ENCODE data around the gene CLIC6.
"Not testable (repeated sequence)": the region's sequence is repeated elsewhere in the genome, so short reads cannot be mapped to it uniquely, and the experiment has no call there.

Gene CLIC6

DNA sequence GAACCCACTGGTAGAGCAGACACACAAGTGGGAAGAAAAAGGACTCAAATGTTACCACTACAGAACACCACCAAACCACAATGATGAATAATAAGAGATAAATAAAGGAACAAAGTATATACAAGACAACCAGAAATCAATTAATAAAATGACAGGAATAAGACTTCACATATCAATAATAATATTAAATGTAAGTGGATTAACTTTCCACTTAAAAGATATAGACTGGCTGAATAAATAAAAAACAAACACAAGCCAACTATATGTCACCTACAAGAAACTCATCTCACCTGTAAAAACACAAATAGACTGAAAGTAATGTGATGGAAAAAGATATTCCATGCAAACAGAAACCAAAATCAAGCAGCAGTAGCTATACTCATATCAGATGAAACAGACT lies 6.9 kb upstream of the CLIC6 start:
- no peak for DNase-seq

DNA sequence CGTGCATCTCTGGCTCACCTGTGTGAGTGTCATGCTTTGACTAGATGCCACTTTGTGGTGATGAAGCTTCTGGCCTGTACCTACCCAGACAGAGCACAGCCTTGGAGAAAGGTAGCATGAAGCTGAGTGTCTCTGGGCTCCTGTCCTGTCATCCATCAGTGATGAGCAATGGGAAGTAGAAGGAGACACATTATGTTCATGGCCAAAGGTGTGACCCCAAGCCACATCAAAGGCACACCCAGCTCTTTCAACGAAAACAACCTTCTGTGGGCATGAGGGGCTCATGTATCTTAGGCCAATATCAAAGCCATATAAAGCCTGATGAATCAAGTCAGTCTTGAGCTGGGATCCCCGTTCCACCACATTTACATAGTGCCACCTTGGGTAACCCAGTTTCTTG lies 1.0 kb upstream of the CLIC6 start:
- DNase-seq: no peak

DNA sequence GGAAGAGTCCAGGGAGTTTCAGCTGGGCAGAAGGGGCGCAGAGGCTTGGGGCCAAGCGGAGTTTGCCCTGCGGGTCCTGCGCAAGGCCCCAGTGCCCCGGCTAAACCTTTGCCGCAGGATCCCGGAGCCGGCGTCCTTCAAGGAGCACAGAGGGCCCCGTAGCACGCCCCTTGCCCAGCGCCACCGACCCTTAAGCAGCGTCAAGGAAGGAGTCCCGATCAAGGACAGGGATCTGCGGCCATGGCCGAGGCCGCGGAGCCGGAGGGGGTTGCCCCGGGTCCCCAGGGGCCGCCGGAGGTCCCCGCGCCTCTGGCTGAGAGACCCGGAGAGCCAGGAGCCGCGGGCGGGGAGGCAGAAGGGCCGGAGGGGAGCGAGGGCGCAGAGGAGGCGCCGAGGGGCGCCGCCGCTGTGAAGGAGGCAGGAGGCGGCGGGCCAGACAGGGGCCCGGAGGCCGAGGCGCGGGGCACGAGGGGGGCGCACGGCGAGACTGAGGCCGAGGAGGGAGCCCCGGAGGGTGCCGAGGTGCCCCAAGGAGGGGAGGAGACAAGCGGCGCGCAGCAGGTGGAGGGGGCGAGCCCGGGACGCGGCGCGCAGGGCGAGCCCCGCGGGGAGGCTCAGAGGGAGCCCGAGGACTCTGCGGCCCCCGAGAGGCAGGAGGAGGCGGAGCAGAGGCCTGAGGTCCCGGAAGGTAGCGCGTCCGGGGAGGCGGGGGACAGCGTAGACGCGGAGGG lies 520 bp downstream of the CLIC6 start:
- DNase-seq: no peak

DNA sequence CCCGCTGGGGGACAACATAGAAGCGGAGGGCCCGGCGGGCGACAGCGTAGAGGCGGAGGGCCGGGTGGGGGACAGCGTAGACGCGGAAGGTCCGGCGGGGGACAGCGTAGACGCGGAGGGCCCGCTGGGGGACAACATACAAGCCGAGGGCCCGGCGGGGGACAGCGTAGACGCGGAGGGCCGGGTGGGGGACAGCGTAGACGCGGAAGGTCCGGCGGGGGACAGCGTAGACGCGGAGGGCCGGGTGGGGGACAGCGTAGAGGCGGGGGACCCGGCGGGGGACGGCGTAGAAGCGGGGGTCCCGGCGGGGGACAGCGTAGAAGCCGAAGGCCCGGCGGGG lies 1.1 kb downstream of the CLIC6 start:
- DNase-seq: not testable (repeated sequence)

DNA sequence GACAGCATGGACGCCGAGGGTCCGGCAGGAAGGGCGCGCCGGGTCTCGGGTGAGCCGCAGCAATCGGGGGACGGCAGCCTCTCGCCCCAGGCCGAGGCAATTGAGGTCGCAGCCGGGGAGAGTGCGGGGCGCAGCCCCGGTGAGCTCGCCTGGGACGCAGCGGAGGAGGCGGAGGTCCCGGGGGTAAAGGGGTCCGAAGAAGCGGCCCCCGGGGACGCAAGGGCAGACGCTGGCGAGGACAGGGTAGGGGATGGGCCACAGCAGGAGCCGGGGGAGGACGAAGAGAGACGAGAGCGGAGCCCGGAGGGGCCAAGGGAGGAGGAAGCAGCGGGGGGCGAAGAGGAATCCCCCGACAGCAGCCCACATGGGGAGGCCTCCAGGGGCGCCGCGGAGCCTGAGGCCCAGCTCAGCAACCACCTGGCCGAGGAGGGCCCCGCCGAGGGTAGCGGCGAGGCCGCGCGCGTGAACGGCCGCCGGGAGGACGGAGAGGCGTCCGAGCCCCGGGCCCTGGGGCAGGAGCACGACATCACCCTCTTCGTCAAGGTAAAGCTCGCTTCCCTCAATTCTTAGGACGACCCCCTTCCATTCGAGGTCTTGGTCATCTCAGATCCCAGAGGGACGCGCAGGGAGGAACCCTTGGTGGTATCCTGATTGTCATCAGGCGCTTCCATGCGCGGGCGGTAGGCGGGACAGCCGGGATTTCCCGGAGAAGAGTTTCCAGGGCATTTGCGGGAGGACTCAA lies 1.6 kb downstream of the CLIC6 start:
- no peak for DNase-seq

DNA sequence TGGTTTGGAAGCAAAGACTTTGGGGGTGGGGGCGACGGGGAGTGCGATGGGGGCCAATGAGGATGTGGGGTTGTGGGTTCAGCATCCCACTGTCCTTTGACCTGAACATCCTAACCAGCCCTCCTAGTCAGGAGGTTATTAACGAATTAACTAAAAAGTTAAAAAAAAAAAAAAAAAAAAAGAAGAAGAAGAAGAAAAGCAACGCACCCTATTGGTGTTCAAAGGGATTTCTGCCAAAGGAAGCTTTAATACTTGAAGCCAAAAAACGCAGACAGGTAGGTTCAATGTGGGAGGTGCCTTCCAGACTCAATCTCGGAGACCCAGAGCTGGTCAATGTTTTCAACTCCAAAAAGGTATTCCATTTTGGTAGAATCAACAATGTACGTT lies 2.2 kb downstream of the CLIC6 start:
- DNase-seq: no peak

DNA sequence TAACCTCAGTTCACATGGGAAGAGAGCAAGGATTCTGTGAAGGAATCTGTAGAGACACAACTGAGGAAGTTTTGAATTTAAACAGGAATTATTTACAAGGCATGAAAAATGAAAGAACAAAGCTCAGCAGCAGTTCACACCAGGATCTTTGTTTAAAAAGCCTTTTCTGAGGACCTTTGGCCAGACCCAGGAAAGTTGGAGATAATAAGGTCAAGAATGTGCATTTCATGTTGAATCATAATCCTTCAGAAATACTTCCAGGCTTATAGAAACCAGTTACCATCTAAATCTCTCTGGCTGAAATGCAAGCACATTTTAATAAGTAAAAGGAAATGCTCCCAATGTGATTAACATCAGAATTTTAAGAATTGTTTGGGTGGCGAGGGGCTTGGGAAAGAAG lies 2.7 kb downstream of the CLIC6 start:
- DNase-seq: no peak

DNA sequence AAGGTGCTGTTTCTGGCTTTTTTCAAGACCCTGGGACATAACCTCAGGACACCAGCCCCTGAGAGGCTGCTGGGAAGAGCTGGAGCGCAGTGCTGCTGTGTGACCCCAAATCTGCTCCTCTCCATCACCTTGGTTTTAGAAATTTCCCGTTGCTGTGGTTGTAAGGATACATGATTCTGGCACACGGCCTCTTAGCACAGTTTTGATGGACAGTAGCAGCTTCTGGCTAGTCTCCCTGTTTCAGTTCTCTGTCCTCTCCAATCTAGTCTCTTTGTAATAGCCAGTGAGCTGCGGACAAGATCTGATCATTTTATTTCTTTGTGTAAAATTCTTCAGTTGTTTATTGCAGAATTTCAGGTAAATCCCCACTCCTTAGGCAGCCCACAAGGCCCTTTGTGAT lies 3.1 kb downstream of the CLIC6 start:
- no peak for DNase-seq

DNA sequence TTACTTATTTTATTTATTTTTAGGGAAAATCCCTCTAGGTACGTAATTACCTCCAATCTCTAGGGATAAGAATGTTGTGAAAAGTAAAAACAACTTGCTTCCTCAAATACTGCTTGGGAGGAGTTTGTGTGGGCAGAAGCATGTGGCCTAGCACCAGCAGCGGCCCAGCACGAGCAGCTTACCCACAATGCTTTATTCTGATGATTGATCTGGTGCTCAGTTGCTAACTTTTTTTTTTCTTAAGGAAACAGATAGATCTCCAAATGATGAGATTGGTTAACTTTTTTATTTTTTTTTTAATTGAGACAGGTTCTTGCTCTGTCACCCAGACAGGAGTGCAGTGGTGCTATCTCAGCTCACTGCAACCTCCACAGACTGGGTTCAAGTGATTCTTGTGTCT lies 4.2 kb downstream of the CLIC6 start:
- DNase-seq: no peak

DNA sequence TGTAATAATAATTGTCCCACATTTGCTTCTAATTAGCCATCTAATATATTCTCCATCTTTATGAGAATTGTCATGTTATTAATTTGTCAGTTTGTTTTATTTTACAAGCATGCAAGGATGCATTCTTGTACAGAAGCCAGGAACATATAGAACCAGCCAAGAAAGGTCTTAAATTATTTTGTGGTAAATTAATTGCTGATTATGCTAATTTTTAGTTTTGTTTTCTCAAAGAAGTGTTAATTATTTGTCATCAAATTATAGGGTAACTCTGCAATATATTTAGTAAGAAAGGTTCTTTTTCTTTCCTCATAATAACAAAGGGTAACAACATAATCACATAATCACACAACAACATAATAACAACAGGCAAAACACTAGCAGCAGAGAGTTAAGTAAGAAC lies 5.7 kb downstream of the CLIC6 start:
- DNase-seq: no peak

DNA sequence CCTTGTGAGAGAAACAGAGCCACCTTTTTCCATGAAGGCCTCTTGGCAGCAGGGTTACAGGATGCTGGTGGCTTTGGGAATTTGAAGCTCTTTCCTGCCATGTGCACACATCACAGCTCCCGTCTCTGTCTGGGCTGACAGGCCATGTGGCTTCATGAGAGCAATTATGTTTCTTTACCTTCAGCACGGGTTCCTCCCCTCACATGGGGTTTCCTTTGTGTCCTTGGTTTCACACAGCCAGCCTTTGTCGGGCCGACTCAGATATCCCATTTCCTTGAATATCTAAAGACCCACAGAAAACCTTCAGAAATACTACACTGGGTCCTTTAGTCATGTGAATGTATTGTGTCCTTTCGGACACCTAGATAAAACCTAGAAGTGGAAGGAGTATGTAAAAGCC lies 7.1 kb downstream of the CLIC6 start:
- no peak for DNase-seq

DNA sequence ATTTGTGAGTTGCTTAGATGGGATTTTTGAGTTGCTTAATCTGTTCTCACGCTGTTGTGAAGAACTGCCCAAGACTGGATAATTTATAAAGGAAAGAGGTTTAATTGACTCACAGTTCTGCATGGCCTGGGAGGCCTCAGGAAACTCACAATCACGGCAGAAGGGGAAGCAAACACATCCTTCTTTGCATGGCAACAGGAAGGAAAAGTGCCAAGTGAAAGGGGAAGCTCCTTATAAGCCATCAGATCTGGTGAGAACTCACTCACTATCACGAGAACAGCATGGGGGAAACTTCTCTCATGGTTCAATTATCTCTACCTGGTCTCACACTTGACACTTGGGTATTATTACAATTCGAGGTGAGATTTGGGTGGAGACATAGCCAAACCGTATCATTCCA lies 10.3 kb downstream of the CLIC6 start:
- no peak for DNase-seq

DNA sequence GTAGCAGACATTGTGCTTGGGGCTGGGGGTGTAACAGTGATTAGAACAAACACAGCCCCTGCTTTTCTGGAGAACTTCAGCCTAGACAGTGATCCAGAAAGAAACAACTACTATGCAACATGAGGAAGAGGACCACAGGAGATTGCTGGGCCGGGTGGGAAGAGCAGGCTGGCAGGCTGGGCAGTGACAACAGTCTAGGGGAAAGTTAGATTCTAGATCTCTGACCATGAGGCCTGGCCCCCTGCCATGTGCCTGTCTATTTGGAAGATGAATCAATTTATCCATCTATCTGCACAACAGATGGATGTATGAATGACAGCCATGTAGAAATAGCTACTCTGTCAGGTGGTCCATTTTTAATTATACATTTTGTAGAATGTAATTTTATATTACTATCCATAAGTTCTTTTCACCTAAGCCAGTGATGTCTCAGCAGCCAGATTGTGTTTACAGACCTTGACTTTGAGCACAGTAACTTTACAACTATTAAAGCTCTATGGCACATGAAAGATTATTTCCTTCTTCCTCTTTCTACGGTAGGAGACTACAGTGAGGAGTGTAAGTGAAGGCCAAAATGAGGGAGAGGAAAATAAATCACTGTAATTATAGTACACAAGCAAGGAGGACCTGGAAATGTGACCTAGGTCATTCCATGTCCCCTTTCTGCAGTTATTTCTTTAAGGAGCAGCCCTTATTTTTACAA lies 15.5 kb downstream of the CLIC6 start:
- DNase-seq: no peak

DNA sequence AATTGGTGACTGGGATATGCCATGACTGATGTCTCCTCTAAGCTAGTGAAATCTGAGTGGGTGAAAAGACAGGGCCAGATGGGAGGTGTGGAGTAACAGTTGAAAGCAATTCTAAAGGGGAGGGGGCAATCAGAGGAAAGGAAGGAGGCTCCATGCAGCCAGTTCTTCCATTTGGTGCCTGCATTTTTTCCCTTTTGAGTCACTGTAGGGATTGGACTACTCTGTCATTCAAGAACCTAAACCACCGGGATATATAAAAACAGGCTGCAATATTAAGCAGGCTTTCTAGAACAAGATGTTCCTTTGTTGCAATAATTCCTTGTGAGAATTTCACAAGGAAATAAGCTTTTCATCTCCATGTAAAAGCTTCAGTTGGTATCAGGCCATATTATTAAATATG lies 18.3 kb downstream of the CLIC6 start:
- DNase-seq: no peak

DNA sequence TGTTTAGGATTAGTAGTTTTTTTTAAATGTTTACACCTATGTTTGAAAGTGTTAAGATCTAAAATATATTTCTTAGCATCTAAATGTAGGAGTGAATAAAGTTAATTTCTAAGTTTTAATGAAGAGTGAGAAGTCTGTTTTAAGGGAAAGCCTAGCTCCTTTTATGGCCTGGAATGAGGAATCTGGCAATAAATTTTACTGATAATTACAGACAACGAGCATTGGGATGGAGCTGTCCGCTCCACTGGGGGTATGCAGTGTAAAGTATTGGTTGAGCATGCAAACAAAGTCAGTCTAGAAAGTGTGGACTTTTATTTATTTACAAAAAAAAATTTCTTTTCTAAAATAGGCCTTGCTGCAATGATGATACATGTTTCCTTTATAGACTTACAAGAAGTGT lies 19.0 kb downstream of the CLIC6 start:
- no peak for DNase-seq

DNA sequence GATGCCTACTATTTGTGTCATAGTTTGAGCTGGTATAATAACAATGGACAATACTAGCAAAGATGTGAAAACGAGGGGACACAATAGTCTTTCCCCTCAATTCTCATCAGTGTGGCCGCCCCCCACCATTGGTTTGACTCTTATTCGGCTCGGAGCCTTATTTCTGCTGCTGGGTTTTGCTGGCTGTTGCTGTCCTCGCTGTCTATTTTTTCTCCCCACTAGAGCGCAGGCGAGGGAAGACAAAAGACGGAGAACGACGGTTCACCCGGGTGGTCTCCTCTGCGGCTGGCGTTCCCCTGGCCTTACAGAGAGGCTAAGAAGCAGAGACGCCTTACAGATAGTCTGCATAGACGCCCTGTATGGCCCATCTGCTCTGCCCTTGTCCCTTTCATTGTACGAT lies 19.4 kb downstream of the CLIC6 start:
- DNase-seq: no peak

DNA sequence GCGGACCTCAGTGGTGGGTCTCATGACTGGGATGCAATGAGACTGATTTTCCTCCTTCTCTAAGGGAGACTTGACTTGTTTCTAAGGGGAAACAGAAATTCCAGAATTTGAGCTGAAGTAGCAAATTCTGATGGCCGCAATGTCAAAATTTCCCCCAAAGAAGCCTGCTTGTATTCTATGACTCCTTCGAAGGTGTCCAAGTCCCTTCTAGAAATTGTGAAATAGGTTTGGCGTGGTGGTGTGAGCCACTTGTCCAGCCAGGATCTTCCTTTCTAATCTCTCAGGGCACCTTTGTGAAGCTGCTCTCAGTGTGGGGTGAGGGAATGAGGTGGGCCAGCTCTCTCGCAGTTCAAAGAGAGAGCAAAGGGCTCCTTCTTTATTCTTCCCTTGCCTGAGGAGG lies 19.9 kb downstream of the CLIC6 start:
- no peak for DNase-seq

DNA sequence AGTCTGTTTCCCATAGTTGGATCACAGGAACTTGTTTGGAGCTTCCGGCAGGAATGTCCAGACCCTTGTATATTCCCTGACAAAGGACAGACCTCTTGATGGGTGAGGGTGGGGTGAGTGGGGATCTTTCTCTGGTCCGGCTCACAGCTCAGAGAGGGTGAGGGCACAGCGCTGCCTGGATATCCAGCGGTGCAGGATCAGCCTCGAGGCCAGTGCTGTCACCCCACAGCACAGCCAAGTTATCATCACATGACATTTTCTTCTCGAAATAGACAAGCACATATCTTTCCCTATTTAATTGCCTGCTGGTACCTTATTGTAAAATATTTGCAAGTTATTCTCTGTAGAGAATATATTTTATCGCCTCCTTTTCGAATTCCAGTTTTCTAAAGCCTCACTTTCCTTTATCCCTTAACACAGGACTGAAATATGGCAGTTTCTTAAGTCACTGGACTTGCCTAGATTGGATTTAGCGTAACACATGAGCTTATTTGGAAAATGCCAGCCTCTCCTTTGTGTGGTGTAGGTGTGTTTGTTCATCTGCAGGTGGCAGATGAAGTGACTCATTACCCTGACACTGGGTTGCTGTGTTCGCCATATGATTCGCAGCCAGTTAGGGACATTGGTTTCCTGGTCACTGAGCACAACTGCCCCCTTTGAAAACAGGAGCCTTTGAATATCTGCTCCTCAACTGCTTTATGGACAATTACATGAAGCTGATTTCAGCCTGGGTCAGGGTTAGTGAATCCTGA lies 21.4 kb downstream of the CLIC6 start:
- DNase-seq: no peak

DNA sequence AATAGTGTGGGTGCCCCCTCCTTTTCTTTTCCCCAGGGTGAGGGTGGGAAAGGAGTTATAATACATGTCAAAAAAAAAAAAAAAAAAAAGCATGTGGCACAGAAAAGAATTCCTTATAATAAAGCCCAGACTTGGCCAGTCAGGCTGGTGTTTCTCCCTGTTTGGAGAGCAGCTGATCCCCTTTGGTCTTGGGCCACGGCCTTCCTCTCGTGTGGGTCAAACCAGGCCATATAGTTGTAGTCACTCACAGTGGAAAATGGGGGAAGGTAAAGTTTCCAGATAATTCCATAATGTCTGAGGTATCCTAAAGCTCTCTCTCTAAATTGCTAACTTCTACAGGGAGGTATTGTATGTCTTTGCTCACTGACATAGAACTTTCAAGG lies 22.0 kb downstream of the CLIC6 start:
- no peak for DNase-seq

DNA sequence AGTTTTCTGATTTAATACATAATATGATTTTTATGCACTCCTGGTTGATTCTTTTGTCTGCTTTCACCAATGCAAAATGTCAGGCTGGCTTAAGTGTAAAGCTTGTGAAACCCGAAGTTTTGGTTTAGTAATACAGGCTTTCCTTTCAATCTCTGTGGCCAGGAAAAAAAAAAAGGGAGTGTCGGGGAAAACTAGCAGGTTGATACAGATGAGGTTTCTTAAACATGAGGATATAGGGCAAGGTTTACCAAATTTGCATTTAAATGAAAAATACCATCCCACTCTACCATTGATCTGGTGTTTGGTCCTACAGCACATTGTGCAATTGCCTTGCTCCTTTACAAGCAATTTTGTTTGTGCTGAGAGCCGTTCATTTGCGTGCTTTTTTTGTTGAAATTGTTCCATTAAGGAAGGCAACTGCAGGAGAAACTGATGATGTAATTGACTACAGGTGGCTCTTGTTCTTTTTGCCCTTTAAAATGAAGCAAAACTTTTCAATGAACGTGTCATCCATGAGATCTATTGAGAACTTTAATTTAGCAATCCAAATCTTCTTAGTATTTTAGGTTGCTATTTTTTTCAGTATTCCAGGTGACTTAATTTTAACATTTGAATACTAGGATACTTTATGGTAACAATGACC lies 22.7 kb downstream of the CLIC6 start:
- no peak for DNase-seq

DNA sequence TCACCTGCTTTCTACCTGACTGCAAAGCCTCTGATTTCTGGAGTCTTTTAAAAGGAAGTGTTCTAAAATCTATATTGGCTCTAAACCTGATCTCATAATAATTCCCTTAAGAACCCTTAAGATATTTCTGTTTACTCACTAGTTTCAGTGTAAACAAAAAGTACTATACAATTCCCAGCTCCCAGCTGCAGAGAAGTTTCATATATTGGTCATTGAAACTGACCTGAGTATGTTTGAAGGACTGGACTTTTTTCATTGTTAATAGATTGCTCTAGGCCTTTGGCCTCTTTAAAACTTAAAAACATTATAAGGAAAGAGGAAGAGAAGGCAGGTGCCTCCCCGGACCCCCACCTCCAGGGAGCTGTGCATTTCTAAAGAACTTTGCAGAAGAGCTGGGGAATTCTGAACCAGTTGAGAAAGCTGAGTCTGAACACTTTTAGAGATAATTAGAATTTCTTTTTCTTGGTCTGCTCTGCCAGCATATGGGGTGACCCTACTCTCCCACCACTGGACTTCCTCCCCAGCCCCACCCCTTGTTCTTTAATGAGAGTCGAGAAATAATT lies 23.7 kb downstream of the CLIC6 start:
- no peak for DNase-seq

DNA sequence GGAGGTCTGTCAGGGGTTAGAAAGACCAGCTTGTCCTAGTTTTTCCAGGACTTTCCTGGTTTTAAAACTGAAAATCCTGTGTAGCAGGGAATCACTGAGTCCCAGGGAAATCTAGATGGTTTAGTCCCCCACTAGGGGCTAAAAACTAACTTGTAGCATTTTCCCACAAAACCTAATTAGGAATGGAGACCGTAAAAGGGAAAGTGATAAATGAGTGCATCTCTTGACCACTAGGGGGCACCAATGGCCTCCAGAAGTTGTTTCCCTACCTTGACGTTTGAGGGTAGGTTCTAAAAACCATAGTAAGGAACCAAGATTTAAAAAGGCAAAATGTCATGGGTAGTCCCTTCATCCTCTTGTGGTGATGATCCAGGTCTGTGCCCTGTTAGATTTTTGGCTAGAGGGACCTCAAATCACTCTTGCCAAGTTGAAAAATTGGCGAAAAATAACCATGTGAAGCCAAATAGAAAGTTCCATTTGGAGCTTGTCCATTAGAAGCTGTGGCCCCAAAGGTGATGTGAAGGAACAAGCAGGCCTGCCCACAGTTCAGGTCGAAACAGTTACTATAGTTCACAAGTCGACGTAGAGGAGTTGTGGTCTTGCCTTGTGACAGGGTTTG lies 24.5 kb downstream of the CLIC6 start:
- DNase-seq: peak in 1 of 4 experiments; percentile 10
